Heart right ventricle (tissue), 16 donors: ENCODE data around the gene DTNB. TPM values are rescaled to one million over a fixed set of nuclear protein-coding genes. Genes with fewer than 3 reads are reported as not detected.

Source experiments
- ATAC-seq, 8 donors: fragments of 200-7000 bp; cut with Tn5 transposase; one replicate each; pipeline ENCODE4 v1.9.1; 2020; ENCODE audit warnings: mild to moderate bottlenecking in 8 of 8, moderate library complexity in 8 of 8, moderate number of reproducible peaks in 1 of 8
- DNase-seq, 2 donors: peaks; one replicate each; pipeline ENCODE4 v3.0.0-alpha.2; 2020
- H3K27ac ChIP-seq, 10 donors: fragments of 200-600 bp; sonication (generic) in 2 of 10; one replicate each; pipeline versions ENCODE4 v1.5.0 to v1.8.0; 2020 to 2022; ENCODE audit warnings: mild to moderate bottlenecking in 3 of 10
- H3K27me3 ChIP-seq, 7 donors: fragments of 200-600 bp; one replicate each; pipeline ENCODE4 v1.8.0; 2021 to 2022; ENCODE audit warnings: mild to moderate bottlenecking in 2 of 7
- H3K36me3 ChIP-seq, 9 donors: fragments of 200-600 bp; sonication (generic) in 1 of 9; one replicate each; pipeline versions ENCODE4 v1.5.0 to v1.8.0; 2020 to 2022; ENCODE audit warnings: mild to moderate bottlenecking in 2 of 9
- H3K4me1 ChIP-seq, 9 donors: fragments of 200-600 bp; sonication (generic) in 1 of 9; one replicate each; pipeline versions ENCODE4 v1.5.0 to v1.8.0; 2020 to 2022; ENCODE audit warnings: mild to moderate bottlenecking in 4 of 9
- H3K4me3 ChIP-seq, 10 donors: fragments of 200-600 bp; sonication (generic) in 2 of 10; one replicate each; pipeline versions ENCODE4 v1.5.0 to v1.8.0; 2020 to 2022; ENCODE audit warnings: mild to moderate bottlenecking in 7 of 10, moderate library complexity in 2 of 10
- H3K9me3 ChIP-seq, 11 donors: fragments of 200-600 bp in 10 of 11; sonication (generic) in 2 of 11; one replicate each; pipeline versions ENCODE4 v1.5.0 to v1.8.0; 2013 to 2022; ENCODE audit warnings: mild to moderate bottlenecking in 2 of 11, control low read depth in 1 of 11, moderate library complexity in 1 of 11
- WGBS, 2 donors: extraction: QIAGEN DNeasy Blood & Tissue Kit; methylation state at CpG; one replicate each; pipeline ENCODE4 v1.1.7; 2013; ENCODE audit warnings: inconsistent platforms in 1 of 2; 5-methylcytosine and 5-hydroxymethylcytosine counted together
- intact Hi-C, 10 donors: fragments of 100-400 bp; cut with DNase I; formaldehyde crosslinking; loops; one replicate each; pipeline versions ENCODE4 v1.11.1 to v1.14.2; 2022
- polyA plus RNA-seq, 2 donors: library from polyadenylated mRNA; stranded (reverse); fragments of 200-250 nt; gene quantifications; one replicate each; pipeline ENCODE4 v1.2.3, GENCODE V29; 2013
- total RNA-seq, 10 donors: library from RNA; stranded (reverse); fragmentation: NEBNext Ultra II Directional in 3 of 10; extraction: Animal tissue kit (Norgen Biotek cat#: 25700) in 3 of 10; gene quantifications; one replicate each; pipeline versions ENCODE4 v1.2.1 to v1.2.4, GENCODE V29; 2021 to 2023
- TF ChIP-seq, protein P1 (sequence below), 9 donors: fragments of 200-600 bp; sonication (generic) in 2 of 9; IDR thresholded peaks; one replicate each; pipeline versions ENCODE4 v1.5.0 to v1.8.0; 2021 to 2022; ENCODE audit warnings: antibody characterized with exemption in 9 of 9, mild to moderate bottlenecking in 5 of 9, moderate library complexity in 1 of 9
- donor health status: Arrhythmogenic right ventricular cardiomyopathy.
- donor health status: ischemic (EF 13 %, LVEDD 7.1; RV severe dilation, severe dysfunction).
- donor health status: healthy with polysubstance abuse.
- donor health status: DM: no; HTN: yes; CAD: no.
- donor health status: DM: no; HTN: no; CAD: no.
- donor health status: ischemic (EF 25% LVEDD 6.9; RV normal size, moderate dysfunction).
- donor health status: ischemic (EF 25% LVEDD 5.7; RV mildly dilated, moderate dysfunction).
- donor health status: healthy.
- donor health status: DM: yes; HTN: yes; CAD: no.
- donor health status: Ischemic cardiomyopathy.
- donor health status: ischemic (EF 35%, LVEDD 5.7; RV mildly dilated, moderate dysfunction).
- donor health status: nonischemic (EF 11% LVEDD 7.7; RV severe dilation, severe dysfunction).
- donor health status: DM: yes; HTN: yes; CAD: no.
- donor health status: PGD.
- donor health status: ischemic (EF 29% LVEDD 5.4; RV normal size, mild dysfunction).
- donor health status: nonischemic (EF 23%, LVEDD 6.1; RV moderate dilation, normal function).

DTNB gene
- total and polyA plus RNA-seq, 12 donors = 2.8 to 11.3 (median 7.8) TPM

DNA sequence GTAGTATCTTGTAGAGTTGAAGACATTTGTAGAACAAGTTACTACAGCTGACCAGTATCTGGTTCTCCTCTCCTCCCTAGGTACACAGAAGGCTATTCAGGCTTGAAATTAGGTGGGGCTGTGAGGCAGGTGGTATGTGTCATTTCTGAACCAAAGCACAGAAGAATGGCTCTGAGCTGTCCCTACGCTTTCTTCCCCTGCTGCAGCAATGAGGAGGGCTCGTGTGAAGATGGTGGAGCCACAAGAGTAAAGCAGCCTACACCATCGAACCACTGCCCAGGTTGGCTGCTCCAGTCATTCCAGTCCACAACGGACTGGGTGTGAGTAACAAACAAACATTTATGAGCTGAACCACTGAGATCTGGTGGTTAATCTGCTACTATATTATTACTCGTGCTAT lies 148.9 kb downstream of the DTNB start:
- intact Hi-C loops = loop anchor here in 4 of 10 donors (5.0 to 10.0 kb wide), 4 partner anchors 150 to 180 kb away; partner anchors contain the start of gene DNMT3A (in 1 of the 4)
- 94 to 95% methylated on average over 5 of the region's 5 CpGs for whole genome bisulfite sequencing, 2 donors
- DNase-seq (no peak), ATAC-seq (no peak)
- TF ChIP-seq, protein P1, sequence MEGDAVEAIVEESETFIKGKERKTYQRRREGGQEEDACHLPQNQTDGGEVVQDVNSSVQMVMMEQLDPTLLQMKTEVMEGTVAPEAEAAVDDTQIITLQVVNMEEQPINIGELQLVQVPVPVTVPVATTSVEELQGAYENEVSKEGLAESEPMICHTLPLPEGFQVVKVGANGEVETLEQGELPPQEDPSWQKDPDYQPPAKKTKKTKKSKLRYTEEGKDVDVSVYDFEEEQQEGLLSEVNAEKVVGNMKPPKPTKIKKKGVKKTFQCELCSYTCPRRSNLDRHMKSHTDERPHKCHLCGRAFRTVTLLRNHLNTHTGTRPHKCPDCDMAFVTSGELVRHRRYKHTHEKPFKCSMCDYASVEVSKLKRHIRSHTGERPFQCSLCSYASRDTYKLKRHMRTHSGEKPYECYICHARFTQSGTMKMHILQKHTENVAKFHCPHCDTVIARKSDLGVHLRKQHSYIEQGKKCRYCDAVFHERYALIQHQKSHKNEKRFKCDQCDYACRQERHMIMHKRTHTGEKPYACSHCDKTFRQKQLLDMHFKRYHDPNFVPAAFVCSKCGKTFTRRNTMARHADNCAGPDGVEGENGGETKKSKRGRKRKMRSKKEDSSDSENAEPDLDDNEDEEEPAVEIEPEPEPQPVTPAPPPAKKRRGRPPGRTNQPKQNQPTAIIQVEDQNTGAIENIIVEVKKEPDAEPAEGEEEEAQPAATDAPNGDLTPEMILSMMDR (IDR thresholded peaks at IDR 0.05) = no peak
- Histone ChIP-seq H3K36me3 (no peaks in the 10 kb centered on the region), H3K9me3 (no peaks in the 10 kb centered on the region), H3K27ac (no peak overlapping the region), H3K27me3 (no peaks in the 10 kb centered on the region), H3K4me1 (peaks cover 0 to 9% (median 4%) of the 10 kb centered on the region in 9 donors), H3K4me3 (no peak overlapping the region)

DNA sequence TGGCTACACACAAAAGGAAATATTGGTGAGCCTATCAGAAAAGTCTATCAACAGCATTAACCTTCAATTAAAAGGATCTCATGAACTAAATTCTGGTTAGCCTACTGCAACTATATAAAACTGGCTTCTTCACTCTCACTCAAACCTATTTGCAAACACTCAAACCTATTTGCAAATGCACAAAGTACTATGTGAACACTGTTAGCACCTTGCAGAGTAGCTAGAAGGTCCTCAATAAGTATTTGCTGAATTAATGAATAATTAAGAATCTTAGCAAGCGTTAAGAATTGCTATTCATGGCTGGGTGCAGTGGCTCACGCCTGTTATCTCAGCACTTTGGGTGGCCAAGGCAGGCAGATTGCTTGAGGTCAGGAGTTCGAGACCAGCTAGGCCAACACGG lies 150.3 kb downstream of the DTNB start:
- WGBS, 2 donors = 87 to 88% methylated on average over 4 of the region's 4 CpGs
- no peaks in the 10 kb centered on the region for H3K27me3 ChIP-seq
- intact Hi-C loops = loop anchor here in 4 of 10 donors (5.0 to 10.0 kb wide), 4 partner anchors 148 to 178 kb away; partner anchors contain the start of gene DNMT3A (in 1 of the 4)
- TF ChIP-seq, protein P1 (IDR thresholded peaks at IDR 0.05) = no peak
- ATAC-seq = no peak
- no peaks in the 10 kb centered on the region for H3K9me3 ChIP-seq
- H3K4me3 ChIP-seq = no peak overlapping the region
- H3K27ac ChIP-seq = no peak overlapping the region
- peaks cover 0 to 9% (median 4%) of the 10 kb centered on the region in 9 donors for H3K4me1 ChIP-seq
- no peak for DNase-seq
- no peaks in the 10 kb centered on the region for H3K36me3 ChIP-seq

DNA sequence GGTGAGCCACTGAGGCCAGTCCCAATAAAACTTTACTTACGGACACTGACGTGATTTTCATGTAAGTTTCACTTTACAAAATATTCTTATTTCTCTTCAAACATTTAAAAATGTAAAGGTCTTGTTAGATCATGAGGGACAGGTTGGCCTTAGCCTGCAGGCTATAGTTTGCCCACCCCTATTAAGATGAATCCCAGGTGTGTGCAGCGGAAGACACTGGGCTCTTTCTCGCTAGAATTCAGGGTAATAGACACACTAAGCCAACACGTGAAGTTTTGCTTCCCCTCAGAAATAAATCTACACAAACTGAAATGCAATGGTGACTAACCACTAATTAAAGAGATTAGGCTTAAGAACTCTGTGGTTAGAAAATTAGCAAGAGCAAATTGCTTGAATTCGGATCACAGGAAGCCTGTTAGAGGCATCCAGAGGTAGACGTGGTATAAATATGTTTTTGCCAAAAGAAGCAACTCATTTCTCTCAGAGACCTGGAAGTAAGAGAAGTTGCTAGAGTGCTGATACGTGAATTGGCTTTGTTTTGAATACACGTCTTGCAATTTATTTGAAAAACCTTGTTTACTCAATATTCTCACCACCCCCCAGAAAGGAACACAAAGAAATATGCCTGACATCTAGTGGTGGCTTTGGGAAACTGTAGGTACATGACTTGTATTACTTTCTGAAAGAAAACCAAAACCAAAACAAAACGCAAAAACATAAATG lies 151.6 kb downstream of the DTNB start:
- intact Hi-C loops = loop anchor here in 4 of 10 donors (5.0 to 10.0 kb wide), 4 partner anchors 147 to 177 kb away; partner anchors contain the start of gene DNMT3A (in 1 of the 4)
- H3K9me3 ChIP-seq = no peaks in the 10 kb centered on the region
- peak overlapping the region in 6 of 10 donors; percentile 20 to 39 (median 32) for H3K4me3 ChIP-seq
- H3K4me1 ChIP-seq = peaks cover 0 to 16% (median 4%) of the 10 kb centered on the region in 9 donors
- WGBS, 2 donors = 45 to 50% methylated on average over 10 of the region's 10 CpGs
- H3K27me3 ChIP-seq = no peaks in the 10 kb centered on the region
- ATAC-seq (peak in 7 of 8 donors; percentile 55 to 83 (median 67)), DNase-seq (peak in 1 of 2 donors; percentile 46)
- H3K27ac ChIP-seq = peak overlapping the region in 2 of 10 donors; percentile 4 to 41
- no peaks in the 10 kb centered on the region for H3K36me3 ChIP-seq
- TF ChIP-seq, protein P1 (IDR thresholded peaks at IDR 0.05) = peak; percentile 67 to 87 (median 79)

DNA sequence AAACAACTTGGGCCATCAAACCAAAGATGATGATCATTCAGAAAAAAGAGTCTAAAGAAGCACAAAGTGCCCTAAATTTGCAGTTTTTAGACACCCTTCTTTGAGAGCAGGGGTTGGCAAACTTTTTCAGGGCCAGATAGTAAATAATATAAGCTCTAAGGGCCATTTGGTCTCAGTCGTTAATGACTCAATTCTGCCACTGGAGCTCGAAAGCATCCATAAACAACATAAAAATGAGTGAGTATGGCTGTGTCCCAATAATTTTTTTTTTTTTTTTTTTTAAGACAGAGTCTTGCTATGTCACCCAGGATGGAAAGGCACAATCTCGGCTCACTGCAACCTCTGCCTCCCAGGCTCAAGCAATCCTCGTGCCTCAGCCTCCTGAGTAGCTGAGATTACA lies 152.3 kb downstream of the DTNB start:
- no peak for DNase-seq
- intact Hi-C loops = loop anchor here in 4 of 10 donors (5.0 to 10.0 kb wide), 4 partner anchors 146 to 176 kb away; partner anchors contain the start of gene DNMT3A (in 1 of the 4)
- Histone ChIP-seq H3K9me3 (no peaks in the 10 kb centered on the region), H3K36me3 (no peaks in the 10 kb centered on the region), H3K4me1 (peaks cover 0 to 19% (median 4%) of the 10 kb centered on the region in 9 donors), H3K27me3 (no peaks in the 10 kb centered on the region), H3K4me3 (no peak overlapping the region), H3K27ac (no peak overlapping the region)
- WGBS, 2 donors = 81 to 85% methylated on average over 4 of the region's 4 CpGs
- TF ChIP-seq, protein P1 (IDR thresholded peaks at IDR 0.05) = no peak
- ATAC-seq = no peak
